IMR-90 (cell line): Measurements from ENCODE around the gene DLX6. TPM values are rescaled to one million over a fixed set of nuclear protein-coding genes. Genes with fewer than 3 reads are reported as not detected.

Experiments used
- ATAC-seq: fragments of 200-7000 bp; cut with Tn5 transposase; 2 replicates; pipeline ENCODE4 v1.9.1; 2020; ENCODE audit warnings: low read depth, mild to moderate bottlenecking, moderate library complexity
- BruUV-seq: library from RNA; stranded (reverse); fragments of 400-500 nt; replicated peaks from 2 replicates; lab custom pipeline; 2021; lab: Mats Ljungman, UMichigan
- CTCF ChIA-PET: fragments of 300-600 bp; formaldehyde crosslinking; extraction: SDS; loops from one replicate; lab custom pipeline; 2021; ENCODE audit warnings: antibody characterized with exemption; lab: Yijun Ruan, JAX
- POLR2A ChIA-PET: fragments of 300-600 bp; sonication (Branson Sonifier 250); formaldehyde crosslinking; loops from one replicate; lab custom pipeline; 2022; ENCODE audit warnings: antibody characterized with exemption; ENCODE audit not compliant: unreplicated experiment; lab: Charles Lee
- DNase-seq: peaks from one replicate; pipeline ENCODE4 v3.0.0; 2013
- H2AFZ ChIP-seq: replicated peaks from 2 replicates; pipeline ENCODE3; 2013; ENCODE audit warnings: low read length, mild to moderate bottlenecking; ENCODE audit not compliant: poor library complexity
- H2AK5ac ChIP-seq: 2 replicates; pipeline ENCODE4 v1.6.1; 2013; ENCODE audit warnings: low read depth, low read length, inconsistent platforms
- H2AK9ac ChIP-seq: replicated peaks from 2 replicates; pipeline ENCODE3; 2013; ENCODE audit warnings: mild to moderate bottlenecking, low read depth, low read length, moderate library complexity; ENCODE audit not compliant: poor library complexity
- H2BK120ac ChIP-seq: 2 replicates; pipeline ENCODE4 v1.6.1; 2013; ENCODE audit warnings: low read depth, low read length, inconsistent platforms
- H2BK15ac ChIP-seq: 3 replicates; pipeline ENCODE4 v1.6.1; 2013; ENCODE audit warnings: low read depth, low read length, inconsistent platforms
- H2BK20ac ChIP-seq: 2 replicates; pipeline ENCODE4 v1.6.1; 2013; ENCODE audit warnings: low read depth, mild to moderate bottlenecking, inconsistent platforms, low read length, moderate library complexity
- H2BK5ac ChIP-seq: 2 replicates; pipeline ENCODE4 v1.6.1; 2013; ENCODE audit warnings: mild to moderate bottlenecking, low read depth, low read length, inconsistent platforms; ENCODE audit not compliant: poor library complexity, severe bottlenecking
- H3K14ac ChIP-seq: replicated peaks from 2 replicates; pipeline ENCODE4 v1.6.1; 2013; ENCODE audit warnings: low read depth, low read length, inconsistent platforms
- H3K18ac ChIP-seq: 2 replicates; pipeline ENCODE4 v1.6.1; 2013; ENCODE audit warnings: low read depth, low read length, control low read depth
- H3K23ac ChIP-seq: 2 replicates; pipeline ENCODE4 v1.6.1; 2013; ENCODE audit warnings: low read depth, low read length, inconsistent platforms
- H3K27ac ChIP-seq: 2 replicates; pipeline ENCODE4 v1.5.1; 2013; ENCODE audit warnings: mild to moderate bottlenecking, control low read depth, low read length; ENCODE audit not compliant: insufficient read depth
- H3K27me3 ChIP-seq: 2 replicates; pipeline ENCODE4 v1.6.1; 2013; ENCODE audit warnings: low read length; ENCODE audit not compliant: control insufficient read depth, insufficient read depth
- H3K36me3 ChIP-seq: 2 replicates; pipeline ENCODE4 v1.6.1; 2013; ENCODE audit warnings: low read length, mixed read lengths; ENCODE audit not compliant: control insufficient read depth, insufficient read depth
- H3K4ac ChIP-seq: 2 replicates; pipeline ENCODE4 v1.6.1; 2013; ENCODE audit warnings: low read depth, low read length, inconsistent platforms
- H3K4me1 ChIP-seq: 2 replicates; pipeline ENCODE4 v1.6.1; 2013; ENCODE audit warnings: low read length, mixed read lengths; ENCODE audit not compliant: control insufficient read depth, insufficient read depth
- H3K4me2 ChIP-seq: 2 replicates; pipeline ENCODE4 v1.6.1; 2013; ENCODE audit warnings: low read depth, mild to moderate bottlenecking, control low read depth, low read length, moderate library complexity
- H3K4me3 ChIP-seq: 2 replicates; pipeline ENCODE4 v1.5.1; 2013; ENCODE audit warnings: low read depth, mild to moderate bottlenecking, control low read depth, low read length, moderate library complexity; ENCODE audit not compliant: insufficient read depth
- H3K56ac ChIP-seq: 2 replicates; pipeline ENCODE4 v1.6.1; 2013; ENCODE audit warnings: low read length, inconsistent platforms; ENCODE audit not compliant: insufficient read depth; ENCODE audit errors: extremely low read depth
- H3K79me1 ChIP-seq, 2 experiments: 2 replicates each; pipeline ENCODE4 v1.6.1; 2013; ENCODE audit warnings: low read length in 2 of 2, inconsistent platforms in 1 of 2, low read depth in 1 of 2
- H3K9ac ChIP-seq: 2 replicates; pipeline ENCODE4 v1.6.1; 2013; ENCODE audit warnings: low read depth, low read length, control low read depth
- H3K9me1 ChIP-seq: 2 replicates; pipeline ENCODE4 v1.6.1; 2013; ENCODE audit warnings: low read length, inconsistent platforms; ENCODE audit not compliant: insufficient read depth
- H3K9me3 ChIP-seq: 2 replicates; pipeline ENCODE4 v1.6.1; 2013; ENCODE audit warnings: low read length; ENCODE audit not compliant: control insufficient read depth, insufficient read depth
- H4K20me1 ChIP-seq: 2 replicates; pipeline ENCODE4 v1.6.1; 2013; ENCODE audit warnings: low read length, inconsistent platforms; ENCODE audit not compliant: insufficient read depth
- H4K5ac ChIP-seq: 2 replicates; pipeline ENCODE4 v1.6.1; 2013; ENCODE audit warnings: mild to moderate bottlenecking, low read depth, low read length, control low read depth
- H4K8ac ChIP-seq, 2 experiments: 2 replicates each; pipeline ENCODE4 v1.6.1; 2013; ENCODE audit warnings: low read depth in 2 of 2, low read length in 2 of 2, control low read depth in 1 of 2, inconsistent platforms in 1 of 2
- H4K91ac ChIP-seq: 2 replicates; pipeline ENCODE4 v1.6.1; 2013; ENCODE audit warnings: low read depth, low read length, inconsistent platforms; ENCODE audit not compliant: insufficient read depth
- CEBPB ChIP-seq: IDR thresholded peaks from 2 replicates; pipeline ENCODE4 v1.6.1; 2012; ENCODE audit warnings: low read depth, low read length, improper control_type of control experiment
- CTCF ChIP-seq: conservative IDR thresholded peaks from 2 replicates; pipeline ENCODE4 v1.5.1; 2012; ENCODE audit warnings: mild to moderate bottlenecking, low read depth, low read length, improper control_type of control experiment
- FOS ChIP-seq: fragments of 150-350 bp; IDR thresholded peaks from 2 replicates; pipeline ENCODE4 v1.6.1; 2016; ENCODE audit warnings: low read depth, low read length
- MAFK ChIP-seq: IDR thresholded peaks from 2 replicates; pipeline ENCODE4 v1.6.1; 2012; ENCODE audit warnings: low read depth, low read length, improper control_type of control experiment
- MAZ ChIP-seq: IDR thresholded peaks from 2 replicates; pipeline ENCODE4 v1.6.1; 2012; ENCODE audit warnings: low read depth, mild to moderate bottlenecking, low read length, improper control_type of control experiment, moderate library complexity, borderline replicate concordance
- POLR2A ChIP-seq: IDR thresholded peaks from 2 replicates; pipeline ENCODE4 v1.6.1; 2012; ENCODE audit warnings: mild to moderate bottlenecking, low read depth, low read length
- RAD21 ChIP-seq: IDR thresholded peaks from 2 replicates; pipeline ENCODE4 v1.6.1; 2012; ENCODE audit warnings: low read length, improper control_type of control experiment
- RCOR1 ChIP-seq: IDR thresholded peaks from 2 replicates; pipeline ENCODE4 v1.6.1; 2012; ENCODE audit warnings: mild to moderate bottlenecking, low read length, improper control_type of control experiment; ENCODE audit not compliant: insufficient replicate concordance
- RFX5 ChIP-seq: IDR thresholded peaks from 2 replicates; pipeline ENCODE4 v1.8.0; 2012; ENCODE audit warnings: low read depth, mild to moderate bottlenecking, low read length, moderate library complexity
- WGBS, 2 experiments: methylation state at CpG; one replicate each; pipeline versions ENCODE4 v1.1.5 to v1.1.7; 2013; ENCODE audit warnings: missing lambda C conversion rate in 2 of 2; ENCODE audit not compliant: insufficient read length in 1 of 2; ENCODE audit errors: extremely low coverage in 2 of 2; 5-methylcytosine and 5-hydroxymethylcytosine counted together
- dilution Hi-C: fragments of 300-500 bp; cut with HindIII; formaldehyde crosslinking; loops from one replicate; pipeline ENCODE4 v1.14.3; 2018; ENCODE audit warnings: low sequenced_read_pairs; ENCODE audit not compliant: unreplicated experiment
- in situ Hi-C: fragments of 300-500 bp; cut with MboI; formaldehyde crosslinking; loops from 3 replicates; pipeline ENCODE4 v1.14.3; 2019; ENCODE audit warnings: low sequenced_read_pairs, inconsistent platforms, mixed read lengths
- intact Hi-C: fragments of 100-400 bp; cut with micrococcal nuclease; formaldehyde crosslinking; loops from 2 replicates; pipeline ENCODE4 v1.10.0; 2022
- polyA plus RNA-seq, 3 experiments: library from polyadenylated mRNA; depleted of rRNA; stranded (reverse); fragments of >200 nt; gene quantifications; 2 replicates each; pipeline ENCODE4 v1.2.3, GENCODE V29; 2012; ENCODE audit warnings: low replicate concordance in 1 of 3
- total RNA-seq: library from RNA; depleted of rRNA; stranded (reverse); fragments of >200 nt; gene quantifications from 2 replicates; pipeline ENCODE4 v1.2.3, GENCODE V29; 2012
- TF ChIP-seq, protein P1 (sequence below): fragments of 150-350 bp; IDR thresholded peaks from 2 replicates; pipeline ENCODE4 v1.6.1; 2017; ENCODE audit warnings: mild to moderate bottlenecking, antibody characterized with exemption, low read length, low read depth

The DLX6 gene
- total and polyA plus RNA-seq, 2 of the 4 experiments (the other 2 are of a cell fraction) = not detected

- TF ChIP-seq POLR2A = no peak
- no peak for TF ChIP-seq RFX5
- TF ChIP-seq CTCF = no peak
- no peak for TF ChIP-seq MAZ
- TF ChIP-seq RAD21 = no peak
- no peak for TF ChIP-seq FOS
- no peak for TF ChIP-seq MAFK
- no peak for TF ChIP-seq CEBPB
- TF ChIP-seq, protein P1, sequence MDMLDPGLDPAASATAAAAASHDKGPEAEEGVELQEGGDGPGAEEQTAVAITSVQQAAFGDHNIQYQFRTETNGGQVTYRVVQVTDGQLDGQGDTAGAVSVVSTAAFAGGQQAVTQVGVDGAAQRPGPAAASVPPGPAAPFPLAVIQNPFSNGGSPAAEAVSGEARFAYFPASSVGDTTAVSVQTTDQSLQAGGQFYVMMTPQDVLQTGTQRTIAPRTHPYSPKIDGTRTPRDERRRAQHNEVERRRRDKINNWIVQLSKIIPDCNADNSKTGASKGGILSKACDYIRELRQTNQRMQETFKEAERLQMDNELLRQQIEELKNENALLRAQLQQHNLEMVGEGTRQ = no peak
- no peak for TF ChIP-seq RCOR1
- H3K9me3 ChIP-seq = 0 out of 2 replicates have a peak, but pooled peaks cover 3% of the 10 kb centered on the region
- no peak overlapping the region for H2AK9ac ChIP-seq
- dilution Hi-C loops = no loop called here
- H2AFZ ChIP-seq = no peak overlapping the region
- H2BK120ac ChIP-seq = no peak overlapping the region
- H3K36me3 ChIP-seq = no peaks in the 10 kb centered on the region
- BruUV-seq = no TSS peak
- no peak overlapping the region for H4K8ac ChIP-seq
- H3K23ac ChIP-seq = no peak overlapping the region
- H4K5ac ChIP-seq = no peak overlapping the region
- no peak overlapping the region for H3K18ac ChIP-seq
- ChIA-PET CTCF (no interaction called here), POLR2A (no interaction called here)
- no peaks in the 10 kb centered on the region for H4K20me1 ChIP-seq
- H3K27ac ChIP-seq = no peak overlapping the region
- H3K4ac ChIP-seq = no peak overlapping the region
- H3K27me3 ChIP-seq = peaks cover 63% of the 10 kb centered on the region
- no peak overlapping the region for H3K14ac ChIP-seq
- no peak overlapping the region for H3K4me2 ChIP-seq
- no peak overlapping the region for H3K56ac ChIP-seq
- no peaks in the 10 kb centered on the region for H3K9me1 ChIP-seq
- in situ Hi-C loops = no loop called here
- ATAC-seq (no peak), DNase-seq (no peak)
- H2BK15ac ChIP-seq = no peak overlapping the region
- no peak overlapping the region for H3K9ac ChIP-seq
- H3K4me1 ChIP-seq = no peaks in the 10 kb centered on the region
- H2BK20ac ChIP-seq = no peak overlapping the region
- no peaks in the 10 kb centered on the region for H3K79me1 ChIP-seq
- intact Hi-C loops = no loop called here
- H4K91ac ChIP-seq = no peak overlapping the region
- WGBS, 2 experiments = 0% methylated on average over 1 of the region's 21 CpGs; no CpG with 5 or more reads in 1 of the 2 experiments
- H2AK5ac ChIP-seq = no peak overlapping the region
- H2BK5ac ChIP-seq = no peak overlapping the region
- H3K4me3 ChIP-seq = no peak overlapping the region
These were observed 7.2 kb downstream of the DLX6 start for GRCh38 chr7:97012365-97013133.
